ENCODE data around the gene CEBPB.
"Not testable (repeated sequence)": the region's sequence is repeated elsewhere in the genome, so short reads cannot be mapped to it uniquely, and the experiment has no call there.

The CEBPB gene

GRCh38 chr20:50193836-50194421, 3.3 kb downstream of the CEBPB start:
- DNase-seq = no peak

GRCh38 chr20:50194422-50194830, 3.8 kb downstream of the CEBPB start:
- no peak for DNase-seq

GRCh38 chr20:50194831-50195523, 4.3 kb downstream of the CEBPB start:
- DNase-seq = no peak

- DNase-seq = no peak
Measured at GRCh38 chr20:50195524-50196120, 5.0 kb downstream of the CEBPB start.

- DNase-seq = no peak
Measured at GRCh38 chr20:50196248-50196647, 5.6 kb downstream of the CEBPB start.

GRCh38 chr20:50196896-50197295, 6.3 kb downstream of the CEBPB start:
- DNase-seq = no peak

- no peak for DNase-seq
Measured at GRCh38 chr20:50197463-50198179, 7.0 kb downstream of the CEBPB start.

GRCh38 chr20:50198180-50198666, 7.6 kb downstream of the CEBPB start:
- DNase-seq = no peak

GRCh38 chr20:50198716-50199115, 8.1 kb downstream of the CEBPB start:
- DNase-seq = no peak

- no peak for DNase-seq
Measured at GRCh38 chr20:50199703-50200102, 9.1 kb downstream of the CEBPB start.

- DNase-seq = no peak
Measured at GRCh38 chr20:50200482-50201104, 10.0 kb downstream of the CEBPB start.

- DNase-seq = not testable (repeated sequence)
Measured at GRCh38 chr20:50201710-50202109, 11.1 kb downstream of the CEBPB start.

- no peak for DNase-seq
Measured at GRCh38 chr20:50202677-50203076, 12.0 kb downstream of the CEBPB start.

GRCh38 chr20:50203951-50204937, 13.6 kb downstream of the CEBPB start:
- no peak for DNase-seq

GRCh38 chr20:50207026-50207425, 16.4 kb downstream of the CEBPB start:
- no peak for DNase-seq

- DNase-seq = no peak
Measured at GRCh38 chr20:50208085-50208491, 17.5 kb downstream of the CEBPB start.

GRCh38 chr20:50208815-50209214, 18.2 kb downstream of the CEBPB start:
- DNase-seq = not testable (repeated sequence)

GRCh38 chr20:50210066-50210619, 19.5 kb downstream of the CEBPB start:
- DNase-seq = no peak

- no peak for DNase-seq
Measured at GRCh38 chr20:50211091-50211490, 20.5 kb downstream of the CEBPB start.

- no peak for DNase-seq
Measured at GRCh38 chr20:50213531-50214106, 23.0 kb downstream of the CEBPB start.
